SU-DHL-6 (cell line): ENCODE measurements around the gene TTLL9.

Source experiments
- H2AFZ ChIP-seq: fragments of 200-600 bp; sonication (generic); 2 replicates; pipeline ENCODE4 v1.6.1; 2014; ENCODE audit warnings: low read depth, mild to moderate bottlenecking, moderate library complexity, mixed read lengths, antibody characterized with exemption, low read length; ENCODE audit not compliant: severe bottlenecking
- H3F3A ChIP-seq: fragments of 200-600 bp; shearing (Covaris generic); 2 replicates; pipeline ENCODE4 v1.6.0; 2016; ENCODE audit warnings: antibody characterized with exemption, mild to moderate bottlenecking; ENCODE audit not compliant: insufficient read depth
- H3K27ac ChIP-seq: fragments of 200-600 bp; sonication (generic); 2 replicates; pipeline ENCODE4 v1.5.1; 2016; ENCODE audit warnings: low read depth, mild to moderate bottlenecking, low read length, moderate library complexity, mixed read lengths
- H3K27me3 ChIP-seq: fragments of 200-600 bp; sonication (generic), shearing (Covaris generic); 2 replicates; pipeline ENCODE4 v1.6.0; 2014; ENCODE audit warnings: mild to moderate bottlenecking, low read length
- H3K36me3 ChIP-seq: fragments of 200-600 bp; sonication (generic); 2 replicates; pipeline ENCODE4 v1.6.1; 2014; ENCODE audit warnings: mild to moderate bottlenecking, low read length, mixed read lengths
- H3K4me2 ChIP-seq: fragments of 300-600, 200-600 bp; shearing (Covaris generic), sonication (generic); 2 replicates; pipeline ENCODE4 v1.6.0; 2014; ENCODE audit warnings: low read length, low read depth, mild to moderate bottlenecking; ENCODE audit not compliant: poor library complexity, severe bottlenecking
- H3K4me3 ChIP-seq: fragments of 200-600 bp; sonication (generic); 2 replicates; pipeline ENCODE4 v1.5.1; 2014; ENCODE audit warnings: antibody characterized with exemption, low read length, mild to moderate bottlenecking, mixed read lengths; ENCODE audit not compliant: insufficient read depth, poor library complexity, severe bottlenecking
- H3K79me2 ChIP-seq: fragments of 200-600 bp; sonication (generic); 2 replicates; pipeline ENCODE4 v1.6.1; 2014; ENCODE audit warnings: mild to moderate bottlenecking, low read length, moderate library complexity; ENCODE audit not compliant: insufficient read depth
- H3K9ac ChIP-seq: fragments of 200-600 bp; sonication (generic); 2 replicates; pipeline ENCODE4 v1.7.0; 2014; ENCODE audit warnings: mild to moderate bottlenecking, low read length
- H3K9me2 ChIP-seq: fragments of 200-600 bp; sonication (generic); replicated peaks from 2 replicates; pipeline ENCODE4 v1.6.1; 2014; ENCODE audit warnings: low read length; ENCODE audit not compliant: insufficient read depth
- H3K9me3 ChIP-seq: fragments of 200-600 bp; sonication (generic); 2 replicates; pipeline ENCODE4 v1.6.1; 2014; ENCODE audit warnings: low read length, mixed read lengths; ENCODE audit not compliant: insufficient read depth
- H4K20me1 ChIP-seq: fragments of 200-600 bp; sonication (generic); 2 replicates; pipeline ENCODE4 v1.6.1; 2014; ENCODE audit warnings: low read depth, mild to moderate bottlenecking, antibody characterized with exemption, low read length, moderate library complexity, mixed read lengths
- EZH2phosphoT487 ChIP-seq: fragments of 200-600 bp; sonication (generic), shearing (Covaris generic); conservative IDR thresholded peaks from 2 replicates; pipeline ENCODE4 v1.6.1; 2018; ENCODE audit warnings: mild to moderate bottlenecking, antibody characterized with exemption, low read length, moderate library complexity, mixed read lengths
- TF ChIP-seq, protein P1 (sequence below): fragments of 200-600 bp; sonication (generic); IDR thresholded peaks from one replicate; pipeline ENCODE4 v1.5.1; 2017; ENCODE audit warnings: antibody characterized with exemption, mild to moderate bottlenecking, low read length, moderate library complexity; ENCODE audit not compliant: insufficient read depth, poor library complexity, severe bottlenecking

TTLL9 gene

DNA sequence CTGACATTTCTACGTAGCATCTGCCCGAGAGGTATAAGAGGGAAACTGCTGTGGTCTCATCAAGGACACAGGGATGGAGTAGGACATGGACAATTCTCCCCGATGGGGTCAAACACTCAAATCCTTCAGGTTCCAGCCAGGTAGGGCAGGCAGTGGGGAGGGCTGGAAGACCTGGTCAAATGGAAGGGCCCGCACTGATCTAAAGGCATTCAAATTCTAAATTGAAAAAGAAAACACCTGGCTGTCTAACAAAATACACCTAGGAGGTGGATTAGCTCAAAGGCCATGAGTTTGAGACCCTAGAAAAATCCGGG is 8.3 kb upstream of the TTLL9 start:
- no peak overlapping the region for H3K4me3 ChIP-seq
- no peak overlapping the region for H3K27ac ChIP-seq
- H3K9me2 ChIP-seq = no peaks in the 10 kb centered on the region
- no peaks in the 10 kb centered on the region for H3K79me2 ChIP-seq
- no peaks in the 10 kb centered on the region for H4K20me1 ChIP-seq
- no peaks in the 10 kb centered on the region for H3F3A ChIP-seq
- H3K36me3 ChIP-seq = no peaks in the 10 kb centered on the region
- H3K9me3 ChIP-seq = no peaks in the 10 kb centered on the region
- H3K27me3 ChIP-seq = no peaks in the 10 kb centered on the region
- no peak for TF ChIP-seq EZH2phosphoT487
- TF ChIP-seq, protein P1, sequence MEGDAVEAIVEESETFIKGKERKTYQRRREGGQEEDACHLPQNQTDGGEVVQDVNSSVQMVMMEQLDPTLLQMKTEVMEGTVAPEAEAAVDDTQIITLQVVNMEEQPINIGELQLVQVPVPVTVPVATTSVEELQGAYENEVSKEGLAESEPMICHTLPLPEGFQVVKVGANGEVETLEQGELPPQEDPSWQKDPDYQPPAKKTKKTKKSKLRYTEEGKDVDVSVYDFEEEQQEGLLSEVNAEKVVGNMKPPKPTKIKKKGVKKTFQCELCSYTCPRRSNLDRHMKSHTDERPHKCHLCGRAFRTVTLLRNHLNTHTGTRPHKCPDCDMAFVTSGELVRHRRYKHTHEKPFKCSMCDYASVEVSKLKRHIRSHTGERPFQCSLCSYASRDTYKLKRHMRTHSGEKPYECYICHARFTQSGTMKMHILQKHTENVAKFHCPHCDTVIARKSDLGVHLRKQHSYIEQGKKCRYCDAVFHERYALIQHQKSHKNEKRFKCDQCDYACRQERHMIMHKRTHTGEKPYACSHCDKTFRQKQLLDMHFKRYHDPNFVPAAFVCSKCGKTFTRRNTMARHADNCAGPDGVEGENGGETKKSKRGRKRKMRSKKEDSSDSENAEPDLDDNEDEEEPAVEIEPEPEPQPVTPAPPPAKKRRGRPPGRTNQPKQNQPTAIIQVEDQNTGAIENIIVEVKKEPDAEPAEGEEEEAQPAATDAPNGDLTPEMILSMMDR = no peak
- H3K9ac ChIP-seq = no peak overlapping the region
- no peak overlapping the region for H3K4me2 ChIP-seq
- H2AFZ ChIP-seq = no peak overlapping the region

- Histone ChIP-seq H3K36me3 (no peaks in the 10 kb centered on the region), H3K9me3 (no peaks in the 10 kb centered on the region), H3K9me2 (no peaks in the 10 kb centered on the region), H4K20me1 (no peaks in the 10 kb centered on the region), H3K79me2 (no peaks in the 10 kb centered on the region), H3F3A (no peaks in the 10 kb centered on the region), H3K4me3 (no peak overlapping the region), H3K4me2 (no peak overlapping the region), H3K9ac (no peak overlapping the region), H2AFZ (no peak overlapping the region), H3K27me3 (no peaks in the 10 kb centered on the region), H3K27ac (no peak overlapping the region)
- TF ChIP-seq, protein P1 = no peak
- TF ChIP-seq EZH2phosphoT487 = no peak
These were observed 7.9 kb upstream of the TTLL9 start for GRCh38 chr20:31862506-31862905.

GRCh38 chr20:31863296-31864085 is 6.9 kb upstream of the TTLL9 start:
- H4K20me1 ChIP-seq = no peaks in the 10 kb centered on the region
- H3K36me3 ChIP-seq = no peaks in the 10 kb centered on the region
- no peaks in the 10 kb centered on the region for H3K79me2 ChIP-seq
- no peaks in the 10 kb centered on the region for H3K9me2 ChIP-seq
- no peak overlapping the region for H3K4me2 ChIP-seq
- H3K27me3 ChIP-seq = no peaks in the 10 kb centered on the region
- H3K9ac ChIP-seq = no peak overlapping the region
- no peak overlapping the region for H2AFZ ChIP-seq
- no peak overlapping the region for H3K4me3 ChIP-seq
- H3K9me3 ChIP-seq = no peaks in the 10 kb centered on the region
- H3K27ac ChIP-seq = no peak overlapping the region
- no peaks in the 10 kb centered on the region for H3F3A ChIP-seq
- TF ChIP-seq, protein P1 = no peak
- no peak for TF ChIP-seq EZH2phosphoT487
